ENCODE measurements around the gene SLC9A9.
"Not testable (repeated sequence)": the region's sequence is repeated elsewhere in the genome, so short reads cannot be mapped to it uniquely, and the experiment has no call there.

SLC9A9 gene

GRCh38 chr3:143753006-143753405 lies 95.3 kb downstream of the SLC9A9 start:
- no peak for DNase-seq

GRCh38 chr3:143751643-143752178 lies 96.6 kb downstream of the SLC9A9 start:
- DNase-seq: peak; percentile 4

GRCh38 chr3:143750841-143751240 lies 97.4 kb downstream of the SLC9A9 start:
- DNase-seq: no peak

GRCh38 chr3:143749926-143750325 lies 98.3 kb downstream of the SLC9A9 start:
- no peak for DNase-seq

GRCh38 chr3:143737065-143737464 lies 111.2 kb downstream of the SLC9A9 start:
- DNase-seq: no peak

- no peak for DNase-seq
Measured at GRCh38 chr3:143736205-143736997, 111.9 kb downstream of the SLC9A9 start.

- no peak for DNase-seq
Measured at GRCh38 chr3:143731776-143732175, 116.5 kb downstream of the SLC9A9 start.

- DNase-seq: no peak
Measured at GRCh38 chr3:143731320-143731719, 116.9 kb downstream of the SLC9A9 start.

GRCh38 chr3:143727391-143727790 lies 120.9 kb downstream of the SLC9A9 start:
- no peak for DNase-seq

GRCh38 chr3:143726727-143727126 lies 121.5 kb downstream of the SLC9A9 start:
- DNase-seq: no peak

- DNase-seq: no peak
Measured at GRCh38 chr3:143720381-143720780, 127.9 kb downstream of the SLC9A9 start.

GRCh38 chr3:143718463-143718862 lies 129.8 kb downstream of the SLC9A9 start:
- DNase-seq: no peak

GRCh38 chr3:143716731-143717130 lies 131.5 kb downstream of the SLC9A9 start:
- DNase-seq: no peak

GRCh38 chr3:143712522-143712921 lies 135.7 kb downstream of the SLC9A9 start:
- DNase-seq: no peak

GRCh38 chr3:143707848-143708247 lies 140.4 kb downstream of the SLC9A9 start:
- no peak for DNase-seq

GRCh38 chr3:143700431-143700975 lies 147.8 kb downstream of the SLC9A9 start:
- no peak for DNase-seq

- DNase-seq: no peak
Measured at GRCh38 chr3:143699424-143699823, 148.8 kb downstream of the SLC9A9 start.

- DNase-seq: no peak
Measured at GRCh38 chr3:143698682-143699303, 149.5 kb downstream of the SLC9A9 start.

- DNase-seq: no peak
Measured at GRCh38 chr3:143697975-143698374, 150.3 kb downstream of the SLC9A9 start.

- not testable (repeated sequence) for DNase-seq
Measured at GRCh38 chr3:143695333-143695732, 152.9 kb downstream of the SLC9A9 start.

GRCh38 chr3:143693506-143693905 lies 154.8 kb downstream of the SLC9A9 start:
- DNase-seq: no peak

GRCh38 chr3:143686638-143687197 lies 161.6 kb downstream of the SLC9A9 start:
- no peak for DNase-seq

GRCh38 chr3:143685491-143685890 lies 162.8 kb downstream of the SLC9A9 start:
- no peak for DNase-seq

GRCh38 chr3:143677430-143677829 lies 170.8 kb downstream of the SLC9A9 start:
- no peak for DNase-seq
